Measurements from ENCODE around the gene CPSF4L. TPM values are rescaled to one million over a fixed set of nuclear protein-coding genes. Genes with fewer than 3 reads are reported as not detected.

The CPSF4L gene
- total RNA-seq, 1 experiment from 2014 or later: not detected

DNA sequence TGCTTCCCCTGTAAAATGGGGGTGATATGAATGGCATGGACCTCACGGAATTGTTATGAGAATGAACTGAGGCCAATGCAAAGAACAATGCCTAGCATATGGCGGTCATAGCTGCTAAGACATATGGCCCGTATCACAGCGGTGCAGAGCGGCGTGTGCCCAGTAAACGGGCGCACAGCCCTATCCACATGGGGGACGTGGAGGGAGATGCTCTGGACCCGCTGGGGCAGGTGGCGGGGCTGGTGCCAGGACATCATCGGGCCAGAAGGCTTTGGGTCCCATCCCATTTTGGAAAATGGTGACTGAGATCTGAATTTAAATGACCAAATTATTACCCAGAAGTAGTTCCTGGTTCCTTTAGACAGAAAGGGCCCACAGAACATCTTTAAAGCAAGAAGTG is 18.5 kb upstream of the CPSF4L start:
- Histone ChIP-seq H3K36me3 (ENCODE audit: insufficient read depth, low read length, poor library complexity, severe bottlenecking) (peaks cover 2% of the 10 kb centered on the region), H3K9me3 (ENCODE audit: low read depth, low read length, poor library complexity, severe bottlenecking) (no peaks in the 10 kb centered on the region), H3K4me3 (ENCODE audit: low read depth, low read length, poor library complexity, severe bottlenecking) (no peak overlapping the region), H3K27ac (ENCODE audit: low read depth, low read length, poor library complexity, severe bottlenecking) (no peak overlapping the region), H3K27me3 (replicated peaks; ENCODE audit: insufficient read depth, low read depth, low read length, poor library complexity) (no peaks in the 10 kb centered on the region), H3K4me1 (ENCODE audit: insufficient read depth, low read length, poor library complexity, severe bottlenecking) (peaks cover 25% of the 10 kb centered on the region)
- BruUV-seq (replicated peaks): no TSS peak
- ChIA-PET POLR2A (ENCODE audit: low non-redundant PET) (no interaction called here), CTCF (no interaction called here)
- DNase-seq (ENCODE audit: low spot score): no peak
- TF ChIP-seq EZH2 (IDR thresholded peaks at IDR 0.05; ENCODE audit: borderline replicate concordance, low read depth, low read length, poor library complexity, severe bottlenecking) (no peak), CTCF (conservative IDR thresholded peaks at IDR 0.05; ENCODE audit: low read depth, low read length) (no peak)
- intact Hi-C loops (cut with micrococcal nuclease; ENCODE audit: unreplicated experiment): no loop called here

DNA sequence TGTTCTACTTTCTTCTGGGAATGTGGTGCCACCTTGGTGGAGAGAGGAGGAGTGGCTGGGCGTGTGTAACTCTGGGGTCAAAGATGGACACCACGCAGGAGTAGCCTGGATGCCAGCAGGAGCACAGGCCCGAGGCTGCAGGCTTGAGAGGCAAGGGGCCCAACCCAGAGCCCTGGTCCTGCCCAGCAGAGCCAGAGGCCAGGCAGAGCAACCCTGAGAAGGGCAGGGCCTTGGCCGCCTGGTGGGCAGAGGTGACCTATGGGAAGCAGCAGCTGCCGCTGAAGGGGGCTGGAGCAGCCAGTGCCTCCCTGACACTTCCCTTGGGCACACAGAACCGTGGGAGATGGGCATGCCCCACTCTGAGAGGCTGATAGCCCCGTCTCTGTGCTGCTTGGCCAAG is 18.0 kb upstream of the CPSF4L start:
- Histone ChIP-seq H3K9me3 (ENCODE audit: low read depth, low read length, poor library complexity, severe bottlenecking) (no peaks in the 10 kb centered on the region), H3K4me3 (ENCODE audit: low read depth, low read length, poor library complexity, severe bottlenecking) (no peak overlapping the region), H3K27me3 (replicated peaks; ENCODE audit: insufficient read depth, low read depth, low read length, poor library complexity) (no peaks in the 10 kb centered on the region), H3K27ac (ENCODE audit: low read depth, low read length, poor library complexity, severe bottlenecking) (no peak overlapping the region), H3K36me3 (ENCODE audit: insufficient read depth, low read length, poor library complexity, severe bottlenecking) (no peaks in the 10 kb centered on the region), H3K4me1 (ENCODE audit: insufficient read depth, low read length, poor library complexity, severe bottlenecking) (peaks cover 25% of the 10 kb centered on the region)
- POLR2A ChIA-PET (ENCODE audit: low non-redundant PET): no interaction called here
- BruUV-seq (replicated peaks): no TSS peak
- TF ChIP-seq EZH2 (IDR thresholded peaks at IDR 0.05; ENCODE audit: borderline replicate concordance, low read depth, low read length, poor library complexity, severe bottlenecking): no peak
- TF ChIP-seq CTCF (conservative IDR thresholded peaks at IDR 0.05; ENCODE audit: low read depth, low read length): no peak
- intact Hi-C loops (cut with micrococcal nuclease; ENCODE audit: unreplicated experiment): no loop called here
- CTCF ChIA-PET: no interaction called here
- no peak for DNase-seq (ENCODE audit: low spot score)

DNA sequence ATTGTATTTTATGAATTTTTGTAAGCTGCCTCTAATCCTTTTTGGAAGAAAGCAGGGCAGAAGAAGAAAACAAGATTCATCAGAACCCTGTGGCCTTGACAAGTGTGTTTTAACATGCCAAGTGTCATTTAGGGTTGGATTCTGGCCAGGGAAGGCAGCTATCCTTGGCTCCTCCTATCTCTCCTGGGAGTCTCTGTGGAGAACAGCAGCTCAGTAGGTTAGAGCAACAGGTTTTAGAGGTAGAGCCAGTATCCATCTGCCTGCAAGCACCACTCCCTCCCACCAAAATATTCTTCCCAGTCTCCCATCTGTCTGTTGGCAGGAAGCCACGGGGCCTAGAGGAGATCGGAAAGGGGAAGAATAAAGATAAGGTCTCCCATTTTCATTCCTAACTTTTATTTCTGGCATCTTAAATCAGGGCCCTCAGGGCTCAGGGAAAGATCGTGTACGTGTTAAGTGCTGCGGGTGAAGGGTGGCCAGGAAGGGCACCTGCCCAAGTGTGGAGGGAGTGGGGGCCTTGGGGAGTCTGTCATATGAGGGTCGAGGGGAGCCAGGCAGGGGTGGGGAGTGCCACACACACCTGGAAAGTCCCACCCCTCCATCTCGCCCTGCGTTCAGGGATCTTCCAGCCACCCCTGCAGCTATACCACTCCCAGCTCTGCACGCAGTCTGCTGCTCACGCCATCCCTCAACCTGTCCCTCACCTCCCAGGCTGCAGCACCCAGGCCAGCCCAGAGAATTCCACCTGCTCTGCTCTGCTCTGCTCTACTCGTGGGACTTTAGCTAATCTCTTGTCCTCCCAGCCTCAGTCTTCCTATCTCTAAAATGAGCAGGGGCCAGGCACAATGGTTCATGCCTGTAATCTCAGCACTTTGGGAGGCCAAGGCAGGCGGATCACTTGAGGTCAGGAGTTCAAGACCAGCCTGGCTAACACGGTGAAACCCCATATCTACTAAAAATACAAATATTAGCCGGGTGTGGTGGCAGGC is 17.1 kb upstream of the CPSF4L start:
- POLR2A ChIA-PET (ENCODE audit: low non-redundant PET): interaction anchor here (0.6 kb wide), 1 partner anchor 18 kb away, joined by 4 read pairs; no protein-coding TSS in a partner anchor
- intact Hi-C loops (cut with micrococcal nuclease; ENCODE audit: unreplicated experiment): no loop called here
- Histone ChIP-seq H3K27me3 (replicated peaks; ENCODE audit: insufficient read depth, low read depth, low read length, poor library complexity) (no peaks in the 10 kb centered on the region), H3K4me1 (ENCODE audit: insufficient read depth, low read length, poor library complexity, severe bottlenecking) (peaks cover 25% of the 10 kb centered on the region), H3K9me3 (ENCODE audit: low read depth, low read length, poor library complexity, severe bottlenecking) (no peaks in the 10 kb centered on the region), H3K27ac (ENCODE audit: low read depth, low read length, poor library complexity, severe bottlenecking) (peak overlapping the region; percentile 26), H3K4me3 (ENCODE audit: low read depth, low read length, poor library complexity, severe bottlenecking) (no peak overlapping the region), H3K36me3 (ENCODE audit: insufficient read depth, low read length, poor library complexity, severe bottlenecking) (no peaks in the 10 kb centered on the region)
- peak; percentile 77 for DNase-seq (ENCODE audit: low spot score)
- CTCF ChIA-PET: interaction anchor here (1.1 kb wide), 1 partner anchor 62 kb away, joined by 9 read pairs; no protein-coding TSS in a partner anchor
- no TSS peak for BruUV-seq (replicated peaks)
- TF ChIP-seq EZH2 (IDR thresholded peaks at IDR 0.05; ENCODE audit: borderline replicate concordance, low read depth, low read length, poor library complexity, severe bottlenecking) (no peak), CTCF (conservative IDR thresholded peaks at IDR 0.05; ENCODE audit: low read depth, low read length) (no peak)

Data from A673 (cell line).